Panc1 (cell line): ENCODE measurements around the gene SVIP. TPM values are rescaled to one million over a fixed set of nuclear protein-coding genes. Genes with fewer than 3 reads are reported as not detected.

Experiments
- ATAC-seq: fragments of 200-7000 bp; cut with Tn5 transposase; 2 replicates; pipeline ENCODE4 v1.9.1; 2020; ENCODE audit warnings: mild to moderate bottlenecking, moderate library complexity
- Bru-seq: library from RNA; stranded (reverse); fragments of 400-500 nt; gene quantifications from one replicate; lab custom pipeline; 2021; lab: Mats Ljungman, UMichigan
- BruChase-seq, 2 experiments: library from RNA; stranded (reverse); fragments of 400-500 nt; gene quantifications; one replicate each; lab custom pipeline; 2021; lab: Mats Ljungman, UMichigan
- BruUV-seq: library from RNA; stranded (reverse); fragments of 400-500 nt; replicated peaks from 2 replicates; lab custom pipeline; 2021; lab: Mats Ljungman, UMichigan
- CTCF ChIA-PET: fragments of 300-600 bp; sonication (Branson Sonifier 250); formaldehyde crosslinking; loops from one replicate; lab custom pipeline; 2022; ENCODE audit warnings: antibody characterized with exemption; lab: Charles Lee
- POLR2A ChIA-PET: fragments of 300-600 bp; sonication (Branson Sonifier 250); formaldehyde crosslinking; loops from one replicate; lab custom pipeline; 2022; ENCODE audit warnings: antibody characterized with exemption; lab: Charles Lee
- DNase-seq: peaks from one replicate; pipeline ENCODE4 v3.0.0-alpha.2; 2010; ENCODE audit warnings: low read depth, low spot score
- H3K27ac ChIP-seq: 2 replicates; pipeline ENCODE4 v1.5.1; 2011; ENCODE audit warnings: mild to moderate bottlenecking, low read length, inconsistent platforms
- H3K27me3 ChIP-seq: fragments of 200-500 bp; sonication (Bioruptor generic); 2 replicates; pipeline ENCODE4 v1.6.0; 2014; ENCODE audit warnings: low read length, inconsistent platforms; ENCODE audit not compliant: control insufficient read depth, insufficient read depth
- H3K36me3 ChIP-seq: fragments of 200-500 bp; sonication (Bioruptor generic); 2 replicates; pipeline ENCODE4 v1.5.1; 2014; ENCODE audit warnings: inconsistent platforms, mild to moderate bottlenecking, low read length, moderate library complexity; ENCODE audit not compliant: control insufficient read depth, insufficient read depth
- H3K4me1 ChIP-seq: 2 replicates; pipeline ENCODE4 v1.5.1; 2011; ENCODE audit warnings: inconsistent platforms, mild to moderate bottlenecking, low read length, moderate library complexity; ENCODE audit not compliant: control insufficient read depth, insufficient read depth
- H3K4me3 ChIP-seq, 2 experiments: 2 replicates each; pipeline ENCODE4 v1.5.1; 2011 to 2012; ENCODE audit warnings: low read depth in 2 of 2, low read length in 2 of 2, mild to moderate bottlenecking in 2 of 2, inconsistent platforms in 1 of 2, moderate library complexity in 1 of 2
- H3K9me3 ChIP-seq: fragments of 200-500 bp; sonication (Bioruptor generic); 2 replicates; pipeline ENCODE4 v1.5.1; 2014; ENCODE audit warnings: low read depth, mild to moderate bottlenecking, inconsistent platforms, low read length, moderate library complexity; ENCODE audit not compliant: control insufficient read depth, insufficient read depth
- CTCF ChIP-seq: fragments of 450-650 bp; IDR thresholded peaks from 2 replicates; pipeline ENCODE4 v1.5.1; 2017; ENCODE audit warnings: mild to moderate bottlenecking
- POLR2AphosphoS5 ChIP-seq: IDR thresholded peaks from 2 replicates; pipeline ENCODE4 v1.6.1; 2012; ENCODE audit warnings: mild to moderate bottlenecking, low read depth, low read length, moderate library complexity
- REST ChIP-seq, 2 experiments: IDR thresholded peaks; 2 replicates each; pipeline ENCODE4 v1.6.1; 2011 to 2012; ENCODE audit warnings: low read depth in 2 of 2, control low read depth in 1 of 2, low read length in 1 of 2, mild to moderate bottlenecking in 1 of 2, moderate library complexity in 1 of 2; ENCODE audit not compliant: insufficient read depth in 1 of 2
- SIN3A ChIP-seq: IDR thresholded peaks from 2 replicates; pipeline ENCODE4 v1.6.1; 2012; ENCODE audit warnings: low read depth, mild to moderate bottlenecking, low read length, moderate library complexity, borderline replicate concordance; ENCODE audit not compliant: insufficient read depth
- TCF7L2 ChIP-seq: IDR thresholded peaks from 2 replicates; pipeline ENCODE4 v1.6.1; 2011; ENCODE audit warnings: mild to moderate bottlenecking, low read depth, low read length, inconsistent platforms
- in situ Hi-C: cut with HindIII; loops from 2 replicates; pipeline ENCODE4 v1.10.0; 2016; ENCODE audit warnings: low sequenced_read_pairs, low pct_unique_long_range_greater_than_20kb
- intact Hi-C: fragments of 100-400 bp; cut with micrococcal nuclease; formaldehyde crosslinking; loops from one replicate; pipeline ENCODE4 v1.10.0; 2022; ENCODE audit not compliant: unreplicated experiment
- long read RNA-seq: library from polyadenylated mRNA; unstranded; transcript quantifications from one replicate; pipeline ENCODE4 v2.0.0, GENCODE V29; 2021; ENCODE audit not compliant: unreplicated experiment
- polyA plus RNA-seq: library from polyadenylated mRNA; unstranded; fragments of >200 nt; gene quantifications from one replicate; pipeline ENCODE4 v1.2.1, GENCODE V29; 2012; ENCODE audit warnings: missing spikeins; ENCODE audit not compliant: insufficient read length
- total RNA-seq: library from RNA; stranded (reverse); gene quantifications from one replicate; pipeline ENCODE4 v1.2.1, GENCODE V29; 2021; ENCODE audit not compliant: unreplicated experiment

SVIP gene
- 13.4 TPM for total RNA-seq
- polyA plus RNA-seq = 3.7 TPM
- percentile 51 among the genes with signal in this experiment for Bru-seq, nascent RNA
- percentile 54 among the genes with signal in this experiment for BruChase-seq, experiment 1, labeled RNA remaining after a 2-hour chase
- percentile 63 among the genes with signal in this experiment for BruChase-seq, experiment 2, labeled RNA remaining after a 6-hour chase
- long read RNA-seq, full-length matches to known transcripts = 17 of 29 reads
- long read RNA-seq, partial matches to known transcripts = 10 of 29 reads
- long read RNA-seq, other reads (novel, unspliced or antisense) = 2 of 29 reads

GRCh38 chr11:22829231-22830081, at the start of gene SVIP:
Gene SVIP (minus strand): TSS chr11:22829801. CDS start chr11:22829748, 53 bp downstream.
- Histone ChIP-seq H3K36me3 (no peaks in the 10 kb centered on the region; the same call in 1 of the 2 replicates), H3K27me3 (no peaks in the 10 kb centered on the region), H3K9me3 (no peaks in the 10 kb centered on the region), H3K4me3 (peak within 1 kb of the TSS; percentile 81 to 82), H3K27ac (peak within 1 kb of the TSS; percentile 65), H3K4me1 (peaks cover 3% of the 10 kb centered on the region; the same call in 1 of the 2 replicates)
- peak; percentile 94 for ATAC-seq
- intact Hi-C loops = no loop called here
- ChIA-PET POLR2A (interaction anchor here (0.7 kb wide), 1 partner anchor 9 kb away, joined by 9 read pairs; no protein-coding TSS in a partner anchor), CTCF (interaction anchor here (0.6 to 0.7 kb wide), 3 partner anchors 37 to 497 kb away, joined by 3 to 5 read pairs (median 3); no protein-coding TSS in a partner anchor)
- in situ Hi-C loops = no loop called here
- peak; percentile 71 for DNase-seq
- no TSS peak for BruUV-seq
- TF ChIP-seq TCF7L2 (peak; percentile 35; the same call in 1 of the 2 replicates), SIN3A (0 out of 2 replicates have a peak, but pooled peaks have one; percentile 38), CTCF (peak; percentile 80), REST (IDR thresholded peaks at IDR 0.05; ENCODE audit: insufficient read depth in 1 of 2, low read depth in 2 of 2, low read length in 1 of 2) (no peak), POLR2AphosphoS5 (no peak)

- H3K27ac ChIP-seq = no peak overlapping the region
- no peaks in the 10 kb centered on the region for H3K27me3 ChIP-seq
Measured at GRCh38 chr11:22878604-22879003, 49.0 kb upstream of the SVIP start.

More at GRCh38 chr11:22878604-22879003, 49.0 kb upstream of the SVIP start:
- intact Hi-C loops = no loop called here
- BruUV-seq = no TSS peak
- POLR2A ChIA-PET = no interaction called here
- ATAC-seq (no peak), DNase-seq (no peak)
- no peaks in the 10 kb centered on the region for H3K4me1 ChIP-seq
- no peaks in the 10 kb centered on the region for H3K36me3 ChIP-seq
- no peak for TF ChIP-seq POLR2AphosphoS5
- TF ChIP-seq SIN3A = no peak
- no peak for TF ChIP-seq CTCF
- TF ChIP-seq TCF7L2 = no peak
- TF ChIP-seq REST (IDR thresholded peaks at IDR 0.05; ENCODE audit: insufficient read depth in 1 of 2, low read depth in 2 of 2, low read length in 1 of 2) = no peak
- CTCF ChIA-PET = no interaction called here
- no peaks in the 10 kb centered on the region for H3K9me3 ChIP-seq
- in situ Hi-C loops = no loop called here
- no peak overlapping the region for H3K4me3 ChIP-seq
